NCI-H345 treated with DMSO at 0.1 percent for 48 hours (cell line): ENCODE measurements around the gene TRIM17.

Experiments
- DNase-seq: peaks from one replicate; lab custom pipeline; 2025; ENCODE audit not compliant: unreplicated experiment; lab: John Stamatoyannopoulos, UW

Gene TRIM17

GRCh38 chr1:228358764-228359612 lies 57.7 kb downstream of the TRIM17 start:
- DNase-seq: no peak

GRCh38 chr1:228358039-228358763 lies 58.5 kb downstream of the TRIM17 start:
- no peak for DNase-seq
